Middle frontal gyrus (tissue), 1 donor: ENCODE results near the gene PHF13.
"Not testable (repeated sequence)": the region's sequence is repeated elsewhere in the genome, so short reads cannot be mapped to it uniquely, and the experiment has no call there.

Experiments
- DNase-seq: peaks from one replicate; pipeline ENCODE4 v3.0.0-alpha.2; 2015; ENCODE audit warnings: low spot score; ENCODE audit errors: extremely low spot score

Gene PHF13

GRCh38 chr1:6628971-6629479 is 15.5 kb downstream of the PHF13 start:
- no peak for DNase-seq

GRCh38 chr1:6630027-6630426 is 16.5 kb downstream of the PHF13 start:
- no peak for DNase-seq

- no peak for DNase-seq
These were observed 17.5 kb downstream of the PHF13 start for GRCh38 chr1:6631058-6631457.

GRCh38 chr1:6632588-6633514 is 19.3 kb downstream of the PHF13 start:
- no peak for DNase-seq

- no peak for DNase-seq
These were observed 21.0 kb downstream of the PHF13 start for GRCh38 chr1:6634371-6635052.

GRCh38 chr1:6635161-6635909 is 21.8 kb downstream of the PHF13 start:
- DNase-seq, result no peak

GRCh38 chr1:6635910-6636760 is 22.6 kb downstream of the PHF13 start:
- no peak for DNase-seq

- DNase-seq, result not testable (repeated sequence)
These were observed 23.2 kb downstream of the PHF13 start for GRCh38 chr1:6636778-6637177.

- no peak for DNase-seq
These were observed 24.2 kb downstream of the PHF13 start for GRCh38 chr1:6637770-6638169.

GRCh38 chr1:6638226-6638625 is 24.7 kb downstream of the PHF13 start:
- peak; percentile 39 for DNase-seq

GRCh38 chr1:6640867-6641266 is 27.3 kb downstream of the PHF13 start:
- not testable (repeated sequence) for DNase-seq

- no peak for DNase-seq
These were observed 31.5 kb downstream of the PHF13 start for GRCh38 chr1:6645018-6645417.

GRCh38 chr1:6646499-6647148 is 33.1 kb downstream of the PHF13 start:
- peak; percentile 20 for DNase-seq

GRCh38 chr1:6648556-6648955 is 35.0 kb downstream of the PHF13 start:
- DNase-seq, result no peak

GRCh38 chr1:6651909-6652308 is 38.4 kb downstream of the PHF13 start:
- DNase-seq, result no peak

GRCh38 chr1:6652986-6653385 is 39.5 kb downstream of the PHF13 start:
- no peak for DNase-seq

GRCh38 chr1:6653436-6654290 is 40.1 kb downstream of the PHF13 start:
- no peak for DNase-seq

GRCh38 chr1:6657138-6657537 is 43.6 kb downstream of the PHF13 start:
- no peak for DNase-seq

GRCh38 chr1:6658359-6659060 is 45.0 kb downstream of the PHF13 start:
- DNase-seq, result no peak
